ENCODE results near the gene ARHGAP31. TPM values are rescaled to one million over a fixed set of nuclear protein-coding genes. Genes with fewer than 3 reads are reported as not detected.

The ARHGAP31 gene
- total and polyA plus RNA-seq, 2 experiments from 2014 or later = 1.2 to 4.3 TPM

DNA sequence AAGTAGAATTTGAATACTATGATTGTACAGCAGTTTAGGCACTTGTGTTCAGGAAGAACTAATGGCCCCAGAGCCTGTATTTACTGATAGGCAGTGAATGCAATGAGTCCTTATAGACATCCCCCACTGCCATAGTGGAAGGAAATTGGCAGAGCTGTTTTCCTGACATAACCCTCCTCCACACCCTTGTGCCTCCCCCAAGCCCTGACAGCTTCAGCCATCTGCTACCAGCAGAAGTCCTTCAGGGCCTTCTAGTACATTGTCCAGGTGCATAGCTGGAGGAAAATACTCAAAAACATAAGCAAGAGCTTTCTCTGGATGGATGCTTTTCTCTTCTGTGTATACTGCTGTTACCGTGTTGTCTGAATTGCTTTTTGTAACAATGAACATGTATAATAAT is 20.6 kb downstream of the ARHGAP31 start:
- no peak for ATAC-seq
- no peak overlapping the region for H3K4me2 ChIP-seq
- TF ChIP-seq EZH2 (IDR thresholded peaks at IDR 0.05; ENCODE audit: low read depth, unreplicated experiment) (no peak), ZNF331 (CRISPR knock-in tag; IDR thresholded peaks at IDR 0.05; ENCODE audit: low read depth) (no peak), STAT1 (IDR thresholded peaks at IDR 0.05; ENCODE audit: unreplicated experiment) (no peak), CREB1 (CRISPR knock-in tag; IDR thresholded peaks at IDR 0.05; ENCODE audit: low read depth) (no peak), EZH2phosphoT487 (IDR thresholded peaks at IDR 0.05; ENCODE audit: unreplicated experiment) (no peak), POLR2AphosphoS5 (IDR thresholded peaks at IDR 0.05; ENCODE audit: low read depth) (no peak), NANOG (IDR thresholded peaks at IDR 0.05; ENCODE audit: borderline replicate concordance) (no peak), JUNB (IDR thresholded peaks at IDR 0.05; ENCODE audit: unreplicated experiment) (no peak), ZNF114 (CRISPR knock-in tag; IDR thresholded peaks at IDR 0.05) (no peak)
- TF ChIP-seq, protein P1, sequence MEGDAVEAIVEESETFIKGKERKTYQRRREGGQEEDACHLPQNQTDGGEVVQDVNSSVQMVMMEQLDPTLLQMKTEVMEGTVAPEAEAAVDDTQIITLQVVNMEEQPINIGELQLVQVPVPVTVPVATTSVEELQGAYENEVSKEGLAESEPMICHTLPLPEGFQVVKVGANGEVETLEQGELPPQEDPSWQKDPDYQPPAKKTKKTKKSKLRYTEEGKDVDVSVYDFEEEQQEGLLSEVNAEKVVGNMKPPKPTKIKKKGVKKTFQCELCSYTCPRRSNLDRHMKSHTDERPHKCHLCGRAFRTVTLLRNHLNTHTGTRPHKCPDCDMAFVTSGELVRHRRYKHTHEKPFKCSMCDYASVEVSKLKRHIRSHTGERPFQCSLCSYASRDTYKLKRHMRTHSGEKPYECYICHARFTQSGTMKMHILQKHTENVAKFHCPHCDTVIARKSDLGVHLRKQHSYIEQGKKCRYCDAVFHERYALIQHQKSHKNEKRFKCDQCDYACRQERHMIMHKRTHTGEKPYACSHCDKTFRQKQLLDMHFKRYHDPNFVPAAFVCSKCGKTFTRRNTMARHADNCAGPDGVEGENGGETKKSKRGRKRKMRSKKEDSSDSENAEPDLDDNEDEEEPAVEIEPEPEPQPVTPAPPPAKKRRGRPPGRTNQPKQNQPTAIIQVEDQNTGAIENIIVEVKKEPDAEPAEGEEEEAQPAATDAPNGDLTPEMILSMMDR (conservative IDR thresholded peaks at IDR 0.05; ENCODE audit: low read depth in 2 of 2) = no peak
- TF ChIP-seq, protein P2, sequence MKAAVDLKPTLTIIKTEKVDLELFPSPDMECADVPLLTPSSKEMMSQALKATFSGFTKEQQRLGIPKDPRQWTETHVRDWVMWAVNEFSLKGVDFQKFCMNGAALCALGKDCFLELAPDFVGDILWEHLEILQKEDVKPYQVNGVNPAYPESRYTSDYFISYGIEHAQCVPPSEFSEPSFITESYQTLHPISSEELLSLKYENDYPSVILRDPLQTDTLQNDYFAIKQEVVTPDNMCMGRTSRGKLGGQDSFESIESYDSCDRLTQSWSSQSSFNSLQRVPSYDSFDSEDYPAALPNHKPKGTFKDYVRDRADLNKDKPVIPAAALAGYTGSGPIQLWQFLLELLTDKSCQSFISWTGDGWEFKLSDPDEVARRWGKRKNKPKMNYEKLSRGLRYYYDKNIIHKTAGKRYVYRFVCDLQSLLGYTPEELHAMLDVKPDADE (IDR thresholded peaks at IDR 0.05) = no peak
- TF ChIP-seq, protein P3, sequence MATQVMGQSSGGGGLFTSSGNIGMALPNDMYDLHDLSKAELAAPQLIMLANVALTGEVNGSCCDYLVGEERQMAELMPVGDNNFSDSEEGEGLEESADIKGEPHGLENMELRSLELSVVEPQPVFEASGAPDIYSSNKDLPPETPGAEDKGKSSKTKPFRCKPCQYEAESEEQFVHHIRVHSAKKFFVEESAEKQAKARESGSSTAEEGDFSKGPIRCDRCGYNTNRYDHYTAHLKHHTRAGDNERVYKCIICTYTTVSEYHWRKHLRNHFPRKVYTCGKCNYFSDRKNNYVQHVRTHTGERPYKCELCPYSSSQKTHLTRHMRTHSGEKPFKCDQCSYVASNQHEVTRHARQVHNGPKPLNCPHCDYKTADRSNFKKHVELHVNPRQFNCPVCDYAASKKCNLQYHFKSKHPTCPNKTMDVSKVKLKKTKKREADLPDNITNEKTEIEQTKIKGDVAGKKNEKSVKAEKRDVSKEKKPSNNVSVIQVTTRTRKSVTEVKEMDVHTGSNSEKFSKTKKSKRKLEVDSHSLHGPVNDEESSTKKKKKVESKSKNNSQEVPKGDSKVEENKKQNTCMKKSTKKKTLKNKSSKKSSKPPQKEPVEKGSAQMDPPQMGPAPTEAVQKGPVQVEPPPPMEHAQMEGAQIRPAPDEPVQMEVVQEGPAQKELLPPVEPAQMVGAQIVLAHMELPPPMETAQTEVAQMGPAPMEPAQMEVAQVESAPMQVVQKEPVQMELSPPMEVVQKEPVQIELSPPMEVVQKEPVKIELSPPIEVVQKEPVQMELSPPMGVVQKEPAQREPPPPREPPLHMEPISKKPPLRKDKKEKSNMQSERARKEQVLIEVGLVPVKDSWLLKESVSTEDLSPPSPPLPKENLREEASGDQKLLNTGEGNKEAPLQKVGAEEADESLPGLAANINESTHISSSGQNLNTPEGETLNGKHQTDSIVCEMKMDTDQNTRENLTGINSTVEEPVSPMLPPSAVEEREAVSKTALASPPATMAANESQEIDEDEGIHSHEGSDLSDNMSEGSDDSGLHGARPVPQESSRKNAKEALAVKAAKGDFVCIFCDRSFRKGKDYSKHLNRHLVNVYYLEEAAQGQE (IDR thresholded peaks at IDR 0.05; ENCODE audit: unreplicated experiment) = no peak
- TF ChIP-seq, protein P4, sequence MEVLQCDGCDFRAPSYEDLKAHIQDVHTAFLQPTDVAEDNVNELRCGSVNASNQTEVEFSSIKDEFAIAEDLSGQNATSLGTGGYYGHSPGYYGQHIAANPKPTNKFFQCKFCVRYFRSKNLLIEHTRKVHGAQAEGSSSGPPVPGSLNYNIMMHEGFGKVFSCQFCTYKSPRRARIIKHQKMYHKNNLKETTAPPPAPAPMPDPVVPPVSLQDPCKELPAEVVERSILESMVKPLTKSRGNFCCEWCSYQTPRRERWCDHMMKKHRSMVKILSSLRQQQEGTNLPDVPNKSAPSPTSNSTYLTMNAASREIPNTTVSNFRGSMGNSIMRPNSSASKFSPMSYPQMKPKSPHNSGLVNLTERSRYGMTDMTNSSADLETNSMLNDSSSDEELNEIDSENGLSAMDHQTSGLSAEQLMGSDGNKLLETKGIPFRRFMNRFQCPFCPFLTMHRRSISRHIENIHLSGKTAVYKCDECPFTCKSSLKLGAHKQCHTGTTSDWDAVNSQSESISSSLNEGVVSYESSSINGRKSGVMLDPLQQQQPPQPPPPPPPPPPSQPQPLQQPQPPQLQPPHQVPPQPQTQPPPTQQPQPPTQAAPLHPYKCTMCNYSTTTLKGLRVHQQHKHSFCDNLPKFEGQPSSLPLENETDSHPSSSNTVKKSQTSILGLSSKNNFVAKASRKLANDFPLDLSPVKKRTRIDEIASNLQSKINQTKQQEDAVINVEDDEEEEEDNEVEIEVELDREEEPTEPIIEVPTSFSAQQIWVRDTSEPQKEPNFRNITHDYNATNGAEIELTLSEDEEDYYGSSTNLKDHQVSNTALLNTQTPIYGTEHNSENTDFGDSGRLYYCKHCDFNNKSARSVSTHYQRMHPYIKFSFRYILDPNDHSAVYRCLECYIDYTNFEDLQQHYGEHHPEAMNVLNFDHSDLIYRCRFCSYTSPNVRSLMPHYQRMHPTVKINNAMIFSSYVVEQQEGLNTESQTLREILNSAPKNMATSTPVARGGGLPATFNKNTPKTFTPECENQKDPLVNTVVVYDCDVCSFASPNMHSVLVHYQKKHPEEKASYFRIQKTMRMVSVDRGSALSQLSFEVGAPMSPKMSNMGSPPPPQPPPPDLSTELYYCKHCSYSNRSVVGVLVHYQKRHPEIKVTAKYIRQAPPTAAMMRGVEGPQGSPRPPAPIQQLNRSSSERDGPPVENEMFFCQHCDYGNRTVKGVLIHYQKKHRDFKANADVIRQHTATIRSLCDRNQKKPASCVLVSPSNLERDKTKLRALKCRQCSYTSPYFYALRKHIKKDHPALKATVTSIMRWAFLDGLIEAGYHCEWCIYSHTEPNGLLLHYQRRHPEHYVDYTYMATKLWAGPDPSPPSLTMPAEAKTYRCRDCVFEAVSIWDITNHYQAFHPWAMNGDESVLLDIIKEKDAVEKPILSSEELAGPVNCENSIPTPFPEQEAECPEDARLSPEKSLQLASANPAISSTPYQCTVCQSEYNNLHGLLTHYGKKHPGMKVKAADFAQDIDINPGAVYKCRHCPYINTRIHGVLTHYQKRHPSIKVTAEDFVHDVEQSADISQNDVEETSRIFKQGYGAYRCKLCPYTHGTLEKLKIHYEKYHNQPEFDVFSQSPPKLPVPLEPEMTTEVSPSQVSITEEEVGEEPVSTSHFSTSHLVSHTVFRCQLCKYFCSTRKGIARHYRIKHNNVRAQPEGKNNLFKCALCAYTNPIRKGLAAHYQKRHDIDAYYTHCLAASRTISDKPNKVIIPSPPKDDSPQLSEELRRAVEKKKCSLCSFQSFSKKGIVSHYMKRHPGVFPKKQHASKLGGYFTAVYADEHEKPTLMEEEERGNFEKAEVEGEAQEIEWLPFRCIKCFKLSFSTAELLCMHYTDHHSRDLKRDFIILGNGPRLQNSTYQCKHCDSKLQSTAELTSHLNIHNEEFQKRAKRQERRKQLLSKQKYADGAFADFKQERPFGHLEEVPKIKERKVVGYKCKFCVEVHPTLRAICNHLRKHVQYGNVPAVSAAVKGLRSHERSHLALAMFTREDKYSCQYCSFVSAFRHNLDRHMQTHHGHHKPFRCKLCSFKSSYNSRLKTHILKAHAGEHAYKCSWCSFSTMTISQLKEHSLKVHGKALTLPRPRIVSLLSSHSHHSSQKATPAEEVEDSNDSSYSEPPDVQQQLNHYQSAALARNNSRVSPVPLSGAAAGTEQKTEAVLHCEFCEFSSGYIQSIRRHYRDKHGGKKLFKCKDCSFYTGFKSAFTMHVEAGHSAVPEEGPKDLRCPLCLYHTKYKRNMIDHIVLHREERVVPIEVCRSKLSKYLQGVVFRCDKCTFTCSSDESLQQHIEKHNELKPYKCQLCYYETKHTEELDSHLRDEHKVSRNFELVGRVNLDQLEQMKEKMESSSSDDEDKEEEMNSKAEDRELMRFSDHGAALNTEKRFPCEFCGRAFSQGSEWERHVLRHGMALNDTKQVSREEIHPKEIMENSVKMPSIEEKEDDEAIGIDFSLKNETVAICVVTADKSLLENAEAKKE (CRISPR knock-in tag; IDR thresholded peaks at IDR 0.05) = no peak
- no peaks in the 10 kb centered on the region for H3K27me3 ChIP-seq (ENCODE audit: insufficient read depth)
- no peak overlapping the region for H2AFZ ChIP-seq
- no peaks in the 10 kb centered on the region for H3F3A ChIP-seq (replicated peaks; ENCODE audit: low read depth)
- H3K36me3 Mint-ChIP-seq (ENCODE audit: low read depth) = no peaks in the 10 kb centered on the region; the same call in 2 of the 3 replicates
- H3K36me3 ChIP-seq (ENCODE audit: insufficient read depth) = no peaks in the 10 kb centered on the region
- H3K9me2 ChIP-seq (ENCODE audit: insufficient read depth) = peaks cover 8% of the 10 kb centered on the region; the same call in 1 of the 2 replicates
- peaks cover 12% of the 10 kb centered on the region for H3K4me1 Mint-ChIP-seq
- no peak overlapping the region for H3K27ac Mint-ChIP-seq
- peaks cover 10% of the 10 kb centered on the region; the same call in 1 of the 2 replicates for H3K4me1 ChIP-seq (ENCODE audit: insufficient read depth)
- no peaks in the 10 kb centered on the region for H3K79me2 ChIP-seq (replicated peaks; ENCODE audit: insufficient read depth)
- H3K27ac ChIP-seq (ENCODE audit: low read depth) = no peak overlapping the region
- peaks cover 2% of the 10 kb centered on the region for H3K27me3 Mint-ChIP-seq (ENCODE audit: insufficient read depth, low read depth, poor library complexity)
- H3K4me3 ChIP-seq = no peak overlapping the region
- H3K9me3 Mint-ChIP-seq = no peaks in the 10 kb centered on the region
- H4K20me1 ChIP-seq (replicated peaks; ENCODE audit: insufficient read depth) = no peaks in the 10 kb centered on the region
- no peak overlapping the region for H3K4me3 Mint-ChIP-seq
- no peak for DNase-seq (ENCODE audit: low spot score)

Measured in GM23338 (cell line).